Fibroblast of skin of left biceps (primary cell): Measurements from ENCODE around the gene CPT1B.

ENCODE experiments used
- DNase-seq, 2 experiments: peaks; one replicate each; pipeline ENCODE4 v3.0.0-alpha.2; 2013; ENCODE audit warnings: low read depth in 2 of 2

Gene CPT1B

DNA sequence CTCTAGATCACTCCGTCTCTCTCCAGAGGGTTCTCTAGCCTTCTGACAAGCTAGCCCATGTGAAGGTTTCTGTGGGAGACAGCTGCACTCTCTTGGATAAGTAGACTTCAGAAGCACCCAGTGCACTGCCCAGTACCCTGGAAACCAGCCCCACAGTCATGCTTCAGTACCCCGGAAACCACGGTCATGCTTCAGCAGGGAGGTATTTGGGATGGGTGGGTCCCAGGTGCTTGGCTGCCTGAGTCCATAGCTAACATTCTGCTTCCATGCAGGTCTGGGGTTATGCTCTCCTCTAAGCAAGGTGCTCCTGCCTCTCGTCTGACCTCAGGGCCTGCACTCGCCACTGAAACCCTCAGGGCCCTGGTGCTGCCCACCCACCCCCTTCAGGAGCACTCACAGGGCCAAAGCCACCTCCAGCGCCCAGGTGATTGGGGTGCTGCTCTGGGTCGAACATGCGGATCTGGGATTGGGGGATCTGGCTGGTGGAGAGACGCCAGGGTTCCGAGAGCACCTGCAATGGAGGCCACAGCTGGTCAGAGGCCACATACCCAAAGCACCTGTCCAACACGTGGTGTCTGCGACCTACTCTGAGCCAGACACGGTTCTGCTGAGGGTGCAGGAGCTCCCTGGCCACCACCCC, 8.2 kb downstream of the CPT1B start:
- DNase-seq = no peak

DNA sequence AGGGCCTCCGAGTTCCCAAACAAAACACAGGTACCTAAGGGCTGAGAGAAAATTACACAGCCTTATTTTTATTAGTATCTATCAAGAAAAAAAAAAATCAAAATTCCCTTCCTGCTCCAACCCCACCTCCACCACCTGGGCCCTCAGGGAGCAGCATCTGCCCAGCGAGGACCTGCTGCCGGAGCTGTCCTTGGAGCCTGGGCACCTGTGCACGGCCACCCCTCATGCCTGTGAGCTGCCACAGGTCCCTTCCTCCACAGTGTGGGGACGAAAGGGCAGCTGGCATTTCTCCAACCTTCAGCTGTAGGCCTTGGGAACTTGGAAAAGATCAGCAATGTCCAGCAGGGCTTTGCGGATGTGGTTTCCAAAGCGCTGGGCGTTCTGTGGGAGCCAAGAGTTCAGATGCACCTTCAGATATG, 9.2 kb downstream of the CPT1B start:
- no peak for DNase-seq

DNA sequence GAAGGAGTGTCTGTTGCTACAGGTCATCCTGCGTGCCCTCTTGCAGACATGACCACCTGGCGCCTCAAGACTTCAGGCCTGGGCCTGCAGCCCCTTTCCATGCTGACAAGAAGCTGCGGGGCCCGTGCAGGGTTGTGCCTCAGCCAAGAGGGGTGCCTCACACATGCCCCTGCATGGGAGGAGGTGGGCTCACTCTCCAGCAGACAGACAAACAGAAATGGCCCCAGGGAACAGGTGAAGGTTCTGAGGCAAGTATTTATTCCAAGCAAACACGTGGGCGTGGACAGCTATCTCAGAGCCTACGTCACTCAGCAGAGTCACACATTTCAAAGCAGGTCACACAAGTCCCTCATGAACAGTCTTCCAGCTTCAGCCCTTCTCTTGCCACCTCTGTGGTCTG, 9.6 kb downstream of the CPT1B start:
- DNase-seq = no peak

DNA sequence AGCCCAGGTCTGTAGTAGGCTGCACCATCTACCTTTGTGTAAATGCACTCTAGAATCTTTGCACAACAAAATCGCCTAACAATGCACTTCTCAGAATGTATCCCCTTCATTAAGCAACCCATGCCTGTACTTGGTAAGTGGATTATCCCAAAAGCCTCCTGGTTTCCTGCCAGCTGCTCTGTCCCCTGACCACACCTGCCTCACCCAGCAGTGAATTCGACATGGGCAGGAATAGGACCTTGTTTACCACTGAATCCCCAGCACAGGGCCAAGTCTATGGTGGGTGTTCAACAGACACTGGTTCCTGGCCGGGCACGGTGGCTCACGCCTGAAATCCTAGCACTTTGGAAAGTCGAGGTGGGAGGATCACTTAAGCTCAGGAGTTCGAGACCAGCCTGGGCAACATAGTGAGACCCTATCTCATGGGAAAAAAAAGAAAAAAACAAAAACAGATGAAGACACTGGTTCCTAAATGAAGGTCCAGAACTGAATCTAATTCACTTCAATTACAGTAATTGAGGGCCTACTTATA, 10.4 kb downstream of the CPT1B start:
- no peak for DNase-seq

DNA sequence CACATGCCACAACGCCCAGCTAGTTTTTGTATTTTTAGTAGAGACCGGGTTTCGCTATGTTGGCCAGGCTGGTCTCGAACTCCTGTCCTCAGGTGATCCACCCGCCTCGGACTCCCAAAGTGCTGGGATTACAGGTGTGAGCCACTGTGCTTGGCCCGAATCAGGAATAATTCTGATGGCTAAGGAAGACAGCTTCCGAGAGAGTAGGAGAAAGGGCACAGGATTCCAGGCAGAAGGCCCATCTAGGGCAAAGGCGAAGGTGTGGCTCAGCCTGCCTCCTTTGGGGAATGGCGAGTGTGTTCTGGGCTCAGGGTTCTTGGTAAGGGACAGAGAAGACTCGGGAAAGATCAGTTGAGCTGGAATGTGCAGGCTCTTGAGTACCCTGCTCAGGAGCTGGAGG, 13.9 kb downstream of the CPT1B start:
- DNase-seq = no peak

DNA sequence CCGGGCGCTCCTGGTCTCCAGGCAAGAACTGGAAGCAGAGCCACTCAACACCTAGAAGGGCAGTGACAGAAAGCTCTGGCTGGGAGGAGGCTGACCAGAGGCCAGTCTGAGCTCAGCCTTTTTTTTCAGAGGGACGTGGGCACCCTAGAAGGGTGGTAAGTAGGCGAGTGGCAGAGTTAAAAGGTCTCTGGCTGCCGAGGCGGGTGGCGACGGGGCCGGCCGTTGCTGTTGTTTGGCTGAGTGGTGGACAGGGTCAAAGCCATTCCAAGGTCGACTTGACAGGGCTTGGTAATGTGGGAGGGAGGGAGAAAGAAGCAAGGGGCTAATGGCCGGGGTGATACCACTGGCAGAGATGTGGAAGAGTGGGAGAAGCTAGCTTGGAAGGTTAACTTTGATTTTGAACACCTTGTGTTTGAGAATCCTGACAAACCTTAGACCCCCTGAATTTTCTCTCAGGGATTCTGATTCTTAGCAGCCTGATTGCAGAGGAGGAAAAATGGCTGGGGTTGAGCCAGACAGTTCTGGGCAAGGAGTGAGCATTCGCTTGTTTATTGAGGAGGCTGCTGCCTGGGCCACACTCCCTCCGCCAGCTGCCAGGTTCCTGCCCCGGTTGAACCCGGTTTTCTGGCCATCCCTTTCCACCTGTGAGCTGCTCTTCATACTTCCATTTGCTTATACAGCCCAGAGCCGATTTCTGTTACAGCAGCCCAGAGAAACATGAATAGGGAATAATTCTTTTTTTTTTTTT, 14.6 kb downstream of the CPT1B start:
- no peak for DNase-seq

DNA sequence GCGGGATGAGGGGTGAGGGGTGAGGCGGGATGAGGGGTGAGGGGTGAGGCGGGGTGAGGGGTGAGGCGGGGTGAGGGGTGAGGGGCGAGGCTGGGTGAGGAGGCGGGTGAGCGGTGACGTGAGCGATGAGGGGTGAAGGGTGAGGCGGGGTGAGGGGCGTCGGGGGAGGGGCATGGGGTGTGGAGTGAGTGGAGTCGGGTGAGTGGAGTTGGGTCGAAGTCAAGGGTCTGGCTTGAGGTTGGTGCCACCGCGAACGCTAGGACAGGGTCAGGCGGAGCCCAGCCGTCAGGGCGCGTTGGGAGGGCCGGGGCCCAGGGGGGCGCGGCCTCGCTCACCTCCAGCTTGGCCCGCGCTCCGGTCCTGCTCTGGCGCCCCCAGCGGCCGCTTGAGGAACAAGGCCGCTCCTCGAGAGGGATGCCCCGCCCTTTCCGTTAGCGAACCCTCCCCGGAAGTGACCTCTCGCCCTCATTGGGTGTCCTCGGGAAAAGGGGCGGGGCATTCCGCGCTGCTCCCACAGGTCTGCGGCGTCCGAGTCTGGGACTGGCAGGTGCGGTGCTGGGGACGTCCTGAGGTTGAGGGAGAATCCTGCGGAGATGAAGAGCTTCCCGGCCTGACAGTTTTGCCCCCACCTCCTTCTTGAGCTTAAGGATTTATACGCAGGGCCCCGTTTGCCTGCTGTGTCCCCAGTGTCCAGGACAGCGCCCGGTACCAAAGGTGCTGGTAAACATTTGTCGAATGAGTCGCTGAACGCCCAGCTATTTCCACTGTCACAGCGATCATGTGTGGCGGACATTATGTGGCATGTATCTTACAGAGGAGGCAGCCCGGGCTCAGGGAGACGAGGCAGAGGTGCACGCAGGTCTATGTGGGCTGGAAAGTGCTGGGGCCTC, 15.5 kb downstream of the CPT1B start, which contains the start of gene SYCE3:
SYCE3 (minus strand) TSS at position 397 of the 890 bp plus-strand sequence. CDS start 6,514 bp downstream, outside the sequence.
- peak; percentile 68 to 74 for DNase-seq

DNA sequence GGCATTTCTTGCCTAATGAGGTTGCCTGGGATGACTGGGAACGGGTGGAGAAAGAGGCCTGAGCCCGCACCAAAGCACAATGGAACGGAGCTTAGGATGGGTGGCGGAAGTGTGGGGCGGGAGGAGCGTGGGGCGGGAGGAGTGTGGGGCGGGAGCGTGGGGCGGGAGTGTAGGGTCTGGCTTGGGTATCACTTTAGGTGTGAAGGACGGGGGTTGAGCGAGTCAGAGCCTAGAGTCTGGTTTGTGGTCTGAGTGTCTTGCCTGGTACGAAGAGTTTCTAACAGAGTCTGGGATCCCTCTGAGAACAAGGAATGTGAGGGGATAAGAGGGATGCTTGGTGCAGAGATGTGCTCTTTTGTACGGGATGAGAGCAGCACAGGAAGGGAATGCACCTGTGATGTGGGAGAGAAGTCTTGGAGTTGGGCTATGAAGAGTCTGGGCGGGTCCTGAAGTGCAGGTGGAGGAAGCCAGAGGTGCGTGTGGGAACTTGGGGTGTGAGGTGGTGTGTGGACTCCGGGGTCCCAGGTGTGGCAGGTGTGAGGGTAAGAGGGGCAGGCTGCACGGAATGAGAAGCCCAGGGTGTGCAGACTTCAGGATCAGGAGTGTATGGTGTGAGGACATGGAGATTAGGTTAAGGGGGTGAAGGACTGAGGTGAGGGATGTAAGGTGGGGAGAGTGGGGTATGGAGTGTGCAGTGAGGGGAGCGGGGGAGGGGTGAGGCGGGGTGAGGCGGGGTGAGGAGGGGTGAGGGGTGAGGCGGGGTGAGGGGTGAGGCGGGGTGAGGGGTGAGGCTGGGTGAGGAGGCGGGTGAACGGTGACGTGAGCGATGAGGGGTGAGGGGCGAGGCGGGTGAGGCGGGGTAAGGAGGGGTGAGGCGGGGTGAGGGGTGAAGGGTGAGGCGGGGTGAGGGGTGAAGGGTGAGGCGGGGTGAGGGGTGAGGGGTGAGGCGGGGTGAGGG, 16.5 kb downstream of the CPT1B start:
- no peak for DNase-seq

DNA sequence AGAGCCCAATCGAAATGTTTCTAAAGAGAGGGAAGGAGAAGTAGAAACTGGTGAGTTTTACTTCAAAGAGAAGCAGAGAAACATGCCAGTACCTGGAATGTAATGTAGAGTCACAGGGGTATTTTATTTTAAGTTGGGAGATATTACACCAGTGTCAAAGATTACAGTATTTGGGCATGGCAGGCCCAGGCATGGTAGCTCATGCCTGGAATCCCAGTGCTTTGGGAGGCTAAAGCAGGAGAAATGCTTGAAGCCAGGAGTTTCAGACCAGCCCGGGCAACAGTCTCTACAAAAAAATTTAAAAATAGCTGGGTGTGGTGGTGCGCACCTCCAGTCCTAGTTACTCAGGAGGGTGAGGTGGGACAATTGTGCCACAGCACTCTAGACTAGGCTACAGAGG, 18.2 kb downstream of the CPT1B start:
- no peak for DNase-seq

DNA sequence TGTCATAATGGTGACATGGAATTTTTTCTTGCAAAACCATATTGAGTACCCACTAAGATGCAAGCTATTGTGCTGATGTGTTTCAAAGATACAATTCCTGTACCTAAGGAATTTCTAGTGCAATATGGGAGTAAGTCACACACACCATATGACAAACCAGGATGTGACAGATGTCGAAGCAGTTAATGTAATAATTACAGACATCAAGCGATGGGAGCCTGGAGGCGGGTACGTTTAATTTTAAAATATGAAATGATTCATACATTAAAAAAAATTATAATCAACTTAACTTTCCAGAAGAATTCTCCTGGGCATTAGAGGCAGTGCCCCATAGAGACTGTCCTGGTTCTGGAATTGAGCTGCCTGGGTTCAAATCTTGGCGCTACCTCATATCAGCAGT, 21.5 kb downstream of the CPT1B start:
- no peak for DNase-seq

DNA sequence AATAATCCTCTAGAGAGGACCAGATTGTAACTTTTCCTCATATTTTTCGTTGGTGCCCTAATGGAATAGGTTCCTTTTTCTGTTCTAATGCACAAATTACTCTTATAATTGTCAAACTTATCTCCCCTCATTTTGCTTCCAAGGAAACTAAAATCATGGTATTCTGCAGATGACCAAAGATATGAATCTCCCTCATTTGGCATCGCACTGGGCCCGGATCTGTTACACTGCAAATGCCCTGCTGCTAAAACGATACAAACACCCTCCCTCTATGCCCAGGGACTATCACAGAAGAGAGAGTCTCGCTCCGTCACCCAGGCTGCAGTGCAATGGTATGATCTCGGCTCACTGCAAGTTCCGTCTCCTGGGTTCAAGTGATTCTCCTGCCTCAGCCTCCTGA, 24.9 kb downstream of the CPT1B start:
- DNase-seq = no peak

DNA sequence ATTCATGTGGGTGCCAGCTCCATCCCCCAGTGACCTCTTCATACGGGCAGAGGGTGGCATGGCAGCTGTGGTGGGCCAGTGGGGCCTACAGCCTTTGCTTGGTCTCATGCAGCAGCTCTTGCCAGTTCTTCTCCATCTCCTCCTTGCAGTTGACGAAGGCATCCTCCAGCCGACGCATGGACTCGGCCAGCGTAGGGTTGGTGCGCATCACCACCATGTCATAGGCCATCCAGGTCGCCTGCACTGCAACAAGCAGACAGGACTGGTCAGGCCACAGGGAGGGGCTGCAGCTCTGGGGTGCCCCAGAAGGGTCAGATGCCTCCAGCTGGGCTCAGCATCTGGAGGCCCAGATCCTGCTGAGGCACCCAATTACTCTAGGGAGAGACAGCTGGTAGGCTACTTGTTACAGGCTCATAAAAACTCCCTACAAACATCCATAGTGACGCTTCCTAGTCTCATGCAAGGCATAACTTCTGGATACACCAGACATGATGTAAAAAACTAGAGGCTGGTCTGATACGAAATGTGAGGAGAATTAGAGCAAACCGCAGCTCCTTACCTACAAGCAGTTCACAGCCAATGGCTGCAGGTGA, 27.0 kb downstream of the CPT1B start:
- no peak for DNase-seq

DNA sequence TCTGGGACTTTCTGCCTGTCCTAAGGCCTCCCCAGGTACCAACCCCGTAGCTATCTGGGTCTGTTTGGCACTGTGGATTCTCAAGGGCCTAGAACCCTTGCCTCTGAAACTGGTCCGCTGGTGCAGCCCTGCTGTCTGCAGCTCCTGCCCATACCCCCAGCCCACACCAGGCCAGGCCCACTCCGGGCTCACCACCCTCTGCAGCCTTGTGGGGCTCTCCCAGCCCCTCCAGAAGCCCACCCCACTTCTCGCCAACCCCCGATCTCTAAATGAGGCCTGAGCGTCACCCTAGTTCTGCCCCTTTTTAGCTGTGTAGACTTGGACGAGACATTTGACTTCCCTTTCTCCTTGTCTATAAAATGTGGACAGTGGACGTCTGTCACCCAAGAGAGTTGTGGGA, 27.8 kb downstream of the CPT1B start:
- no peak for DNase-seq

DNA sequence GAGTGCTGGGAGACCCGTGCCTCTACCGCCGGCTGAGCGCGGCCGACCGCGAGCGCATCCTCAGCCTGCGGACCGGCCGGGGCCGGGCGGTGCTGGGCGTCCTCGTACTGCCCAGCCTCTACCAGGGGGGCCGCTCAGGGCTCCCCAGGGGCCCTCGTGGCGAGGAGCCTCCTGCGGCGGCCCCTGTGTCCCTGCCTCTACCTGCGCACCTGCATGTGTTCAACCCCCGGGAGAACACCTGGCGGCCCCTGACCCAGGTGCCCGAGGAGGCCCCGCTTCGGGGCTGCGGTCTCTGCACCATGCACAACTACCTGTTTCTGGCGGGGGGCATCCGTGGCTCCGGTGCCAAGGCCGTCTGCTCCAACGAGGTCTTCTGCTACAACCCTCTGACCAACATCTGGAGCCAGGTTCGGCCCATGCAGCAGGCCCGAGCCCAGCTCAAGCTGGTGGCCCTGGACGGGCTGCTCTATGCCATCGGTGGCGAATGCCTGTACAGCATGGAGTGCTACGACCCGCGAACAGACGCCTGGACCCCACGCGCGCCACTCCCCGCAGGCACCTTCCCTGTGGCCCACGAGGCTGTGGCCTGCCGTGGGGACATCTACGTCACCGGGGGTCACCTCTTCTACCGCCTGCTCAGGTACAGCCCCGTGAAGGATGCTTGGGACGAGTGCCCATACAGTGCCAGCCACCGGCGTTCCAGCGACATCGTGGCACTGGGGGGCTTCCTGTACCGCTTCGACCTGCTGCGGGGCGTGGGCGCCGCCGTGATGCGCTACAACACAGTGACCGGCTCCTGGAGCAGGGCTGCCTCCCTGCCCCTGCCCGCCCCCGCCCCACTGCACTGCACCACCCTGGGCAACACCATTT, 29.1 kb downstream of the CPT1B start:
- no peak for DNase-seq

DNA sequence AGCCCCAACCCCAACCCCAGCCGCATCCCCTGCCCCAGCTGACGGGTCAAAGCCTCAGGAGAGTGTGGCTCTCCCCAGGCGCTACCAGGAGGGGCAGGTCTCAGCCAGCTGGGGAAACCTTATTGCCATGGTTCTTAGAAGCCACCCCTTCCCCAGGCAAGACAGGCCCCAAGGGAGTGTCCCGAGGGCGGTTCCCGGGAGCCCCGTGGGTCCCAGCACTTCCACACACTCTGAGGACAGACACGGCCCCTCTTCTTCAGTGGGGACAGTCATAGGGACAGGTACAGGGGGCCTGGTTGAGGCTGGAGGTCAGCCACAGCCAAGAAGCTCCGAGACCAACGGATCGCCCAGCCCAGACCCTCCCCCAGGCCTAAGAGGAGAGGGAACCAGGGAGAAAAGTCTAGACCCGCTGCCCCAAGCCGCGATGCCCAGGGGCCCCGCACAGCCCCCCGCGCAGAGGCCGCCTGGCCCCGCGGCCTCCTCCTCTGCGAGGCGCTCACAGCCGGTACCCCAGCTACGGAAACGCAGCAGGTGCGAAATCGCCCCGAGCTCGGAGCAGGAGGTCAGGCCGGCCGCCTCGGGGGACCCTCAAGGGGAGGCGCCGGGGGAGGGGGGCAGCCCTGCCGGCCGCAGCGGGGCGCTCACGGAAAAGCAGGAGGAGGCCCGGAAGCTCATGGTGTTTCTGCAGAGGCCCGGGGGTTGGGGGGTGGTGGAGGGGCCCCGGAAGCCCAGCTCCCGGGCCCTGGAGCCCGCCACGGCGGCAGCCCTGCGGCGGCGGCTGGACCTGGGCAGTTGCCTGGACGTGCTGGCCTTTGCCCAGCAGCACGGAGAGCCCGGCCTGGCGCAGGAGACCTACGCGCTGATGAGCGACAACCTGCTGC, 29.9 kb downstream of the CPT1B start:
- no peak for DNase-seq

DNA sequence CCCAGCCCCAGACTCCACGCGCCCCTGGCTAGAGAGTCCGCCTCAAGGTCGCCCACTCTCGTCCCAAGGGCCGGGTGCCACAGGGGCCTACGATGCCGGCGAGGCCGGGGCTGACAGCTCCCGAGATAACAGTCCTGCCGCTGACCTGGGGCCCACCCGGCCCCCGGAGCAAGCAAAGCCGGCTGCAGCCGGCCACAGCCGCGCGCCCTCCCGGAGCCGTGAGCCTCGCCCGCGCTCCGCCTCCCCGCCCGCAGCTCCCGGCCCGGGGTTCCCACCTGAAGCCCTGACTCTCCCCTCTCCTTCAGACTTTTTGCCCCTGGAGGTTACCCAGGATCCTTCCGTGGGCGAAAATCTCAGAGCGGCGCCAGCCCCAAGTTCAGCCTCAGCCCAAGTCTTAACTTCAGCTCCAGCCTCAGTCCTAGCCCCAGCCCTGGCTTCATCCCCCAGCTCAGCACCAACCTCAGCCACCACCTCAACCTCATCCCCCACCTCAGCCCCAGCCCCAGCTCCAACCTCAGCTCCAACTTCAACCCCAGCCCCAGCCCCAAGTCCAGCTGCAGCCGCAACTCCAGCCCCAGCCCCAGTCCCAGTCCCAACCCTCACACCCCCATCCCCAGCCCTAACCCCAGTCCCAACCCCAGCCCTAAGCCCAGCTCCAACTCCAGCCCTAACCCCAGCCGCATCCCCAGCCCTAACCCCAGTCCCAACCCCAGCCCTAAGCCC, 30.8 kb downstream of the CPT1B start:
- DNase-seq = no peak

DNA sequence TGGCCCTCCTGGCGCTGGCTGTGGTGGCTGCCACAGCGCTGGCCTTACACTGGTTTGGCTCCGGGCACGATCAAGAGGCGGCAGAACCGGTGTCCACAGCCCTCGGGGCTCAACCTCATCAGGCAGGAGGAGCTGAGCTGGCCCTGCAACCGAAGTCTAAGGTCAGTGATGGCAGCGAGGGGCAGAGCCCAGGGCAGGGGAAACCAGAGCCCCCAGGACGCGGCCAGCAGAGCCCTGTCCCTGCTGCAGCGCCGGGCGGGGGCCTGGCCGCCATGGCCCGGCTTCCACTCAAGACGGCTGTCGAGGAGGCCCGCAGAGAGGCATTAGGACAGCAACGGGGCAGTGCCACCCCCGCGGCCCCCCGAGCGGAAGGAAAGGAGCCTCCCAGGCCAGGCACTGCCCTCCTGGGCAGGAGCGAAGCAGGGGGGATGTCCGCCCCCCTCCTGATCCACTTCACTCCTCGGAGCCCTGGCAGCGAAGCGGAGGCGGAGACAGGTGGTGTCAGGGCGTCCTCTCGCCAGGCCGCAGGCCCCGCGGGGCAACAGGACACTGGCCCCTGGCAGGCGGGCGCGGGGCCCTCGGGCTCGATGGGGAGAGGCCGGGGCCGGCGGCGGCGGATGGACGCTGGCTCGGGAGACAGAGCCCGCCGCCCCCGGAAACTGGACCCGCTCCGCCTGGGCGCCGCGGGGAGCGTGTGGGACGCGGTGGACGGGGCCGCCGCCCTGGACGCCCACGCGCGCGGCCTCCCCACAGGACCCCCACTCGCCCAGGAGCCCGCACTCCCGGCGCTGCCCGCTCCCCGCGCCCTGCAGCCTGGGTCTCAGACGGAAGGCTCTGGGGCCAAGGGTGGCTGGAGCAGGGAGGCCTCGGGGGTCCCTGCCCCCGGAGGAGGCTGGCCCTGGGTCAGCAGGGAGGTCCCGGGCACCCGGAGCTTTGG, 31.6 kb downstream of the CPT1B start:
- DNase-seq = no peak
